HepG2 (cell line): ENCODE measurements around the gene ESYT1. TPM values are rescaled to one million over a fixed set of nuclear protein-coding genes. Genes with fewer than 3 reads are reported as not detected.

Experiments used
- ARNTL ChIP-seq: sonication (generic); formaldehyde crosslinking; IDR thresholded peaks from 2 replicates; pipeline ENCODE4 v1.4.0; 2020; ENCODE audit warnings: mild to moderate bottlenecking, missing genetic modification reagents
- GLMP ChIP-seq: sonication (generic); formaldehyde crosslinking; IDR thresholded peaks from 2 replicates; pipeline ENCODE4 v1.9.0; 2021; ENCODE audit warnings: missing genetic modification reagents, mild to moderate bottlenecking, borderline replicate concordance
- GMEB1 ChIP-seq: sonication (generic); formaldehyde crosslinking; IDR thresholded peaks from 2 replicates; pipeline ENCODE4 v1.5.1; 2020; ENCODE audit warnings: missing genetic modification reagents, mild to moderate bottlenecking, borderline replicate concordance
- HOXA5 ChIP-seq: sonication (generic); formaldehyde crosslinking; IDR thresholded peaks from 2 replicates; pipeline ENCODE4 v1.4.0; 2020; ENCODE audit warnings: missing genetic modification reagents
- PPARG ChIP-seq: conservative IDR thresholded peaks from 2 replicates; pipeline ENCODE4 v1.6.1; 2016; ENCODE audit warnings: missing biosample characterization, missing genetic modification reagents
- SNAPC5 ChIP-seq: sonication (generic); formaldehyde crosslinking; IDR thresholded peaks from 2 replicates; pipeline ENCODE4 v1.8.1; 2023; ENCODE audit warnings: mild to moderate bottlenecking, missing genetic modification reagents, borderline replicate concordance
- STAG1 ChIP-seq: sonication (generic); formaldehyde crosslinking; IDR thresholded peaks from 2 replicates; pipeline ENCODE4 v1.4.0; 2020; ENCODE audit warnings: missing genetic modification reagents
- TCF7 ChIP-seq: sonication (generic); IDR thresholded peaks from 2 replicates; pipeline ENCODE4 v1.6.1; 2016; ENCODE audit warnings: antibody characterized with exemption, low read depth
- YEATS4 ChIP-seq: sonication (generic); formaldehyde crosslinking; IDR thresholded peaks from 2 replicates; pipeline ENCODE4 v1.4.0; 2020; ENCODE audit warnings: missing genetic modification reagents, borderline replicate concordance
- ZBTB14 ChIP-seq: sonication (generic); formaldehyde crosslinking; IDR thresholded peaks from 2 replicates; pipeline ENCODE4 v1.4.0; 2020; ENCODE audit warnings: missing genetic modification reagents
- ZNF101 ChIP-seq: sonication (generic); formaldehyde crosslinking; IDR thresholded peaks from 2 replicates; pipeline ENCODE4 v1.4.0; 2020; ENCODE audit warnings: mild to moderate bottlenecking, low read depth, missing genetic modification reagents, borderline replicate concordance
- ZNF446 ChIP-seq: sonication (generic); formaldehyde crosslinking; IDR thresholded peaks from 2 replicates; pipeline ENCODE4 v1.5.0; 2020; ENCODE audit warnings: mild to moderate bottlenecking, missing genetic modification reagents
- ZNF619 ChIP-seq: sonication (generic); formaldehyde crosslinking; IDR thresholded peaks from 2 replicates; pipeline ENCODE4 v1.4.0; 2020; ENCODE audit warnings: mild to moderate bottlenecking, missing genetic modification reagents
- polyA plus RNA-seq, 8 experiments: library from polyadenylated mRNA; depleted of rRNA in 3 of 8; stranded (reverse) in 7 of 8; unstranded in 1 of 8; fragments of >200 nt; fragmentation: Illumina TruSeq in 4 of 8; extraction: Trizol in 4 of 8; gene quantifications; 2 replicates each; pipeline versions ENCODE4 v1.2.1 to v1.2.3, GENCODE V29; 2011 to 2016; ENCODE audit warnings: low read depth in 4 of 8, missing spikeins in 1 of 8, mixed read lengths in 1 of 8; ENCODE audit not compliant: insufficient read depth in 1 of 8
- total RNA-seq, 5 experiments: library from RNA; depleted of rRNA; stranded (reverse); fragments of >200 nt; fragmentation: Illumina TruSeq; extraction: Trizol; gene quantifications; 2 replicates each; pipeline ENCODE4 v1.2.3, GENCODE V29; 2016; ENCODE audit warnings: low read depth in 1 of 5
- TF ChIP-seq, protein P1 (sequence below): sonication (generic); formaldehyde crosslinking; IDR thresholded peaks from 2 replicates; pipeline ENCODE4 v1.4.0; 2020; ENCODE audit warnings: mild to moderate bottlenecking, missing genetic modification reagents
- TF ChIP-seq, protein P2 (sequence below): sonication (generic); formaldehyde crosslinking; IDR thresholded peaks from 2 replicates; pipeline ENCODE4 v1.5.0; 2020; ENCODE audit warnings: missing genetic modification reagents
- TF ChIP-seq, protein P3 (sequence below): sonication (generic); formaldehyde crosslinking; IDR thresholded peaks from 2 replicates; pipeline ENCODE4 v1.4.0; 2020; ENCODE audit warnings: missing genetic modification reagents

Gene ESYT1
- total and polyA plus RNA-seq, 2 of the 13 experiments (the other 11 are each of a cell fraction or from before 2014, with no cell fraction given) = 66.9 to 71.0 TPM

GRCh38 chr12:56117778-56118687 lies 10.0 kb upstream of the ESYT1 start, which contains the start of gene ZC3H10 (continued):
- TF ChIP-seq, protein P1, sequence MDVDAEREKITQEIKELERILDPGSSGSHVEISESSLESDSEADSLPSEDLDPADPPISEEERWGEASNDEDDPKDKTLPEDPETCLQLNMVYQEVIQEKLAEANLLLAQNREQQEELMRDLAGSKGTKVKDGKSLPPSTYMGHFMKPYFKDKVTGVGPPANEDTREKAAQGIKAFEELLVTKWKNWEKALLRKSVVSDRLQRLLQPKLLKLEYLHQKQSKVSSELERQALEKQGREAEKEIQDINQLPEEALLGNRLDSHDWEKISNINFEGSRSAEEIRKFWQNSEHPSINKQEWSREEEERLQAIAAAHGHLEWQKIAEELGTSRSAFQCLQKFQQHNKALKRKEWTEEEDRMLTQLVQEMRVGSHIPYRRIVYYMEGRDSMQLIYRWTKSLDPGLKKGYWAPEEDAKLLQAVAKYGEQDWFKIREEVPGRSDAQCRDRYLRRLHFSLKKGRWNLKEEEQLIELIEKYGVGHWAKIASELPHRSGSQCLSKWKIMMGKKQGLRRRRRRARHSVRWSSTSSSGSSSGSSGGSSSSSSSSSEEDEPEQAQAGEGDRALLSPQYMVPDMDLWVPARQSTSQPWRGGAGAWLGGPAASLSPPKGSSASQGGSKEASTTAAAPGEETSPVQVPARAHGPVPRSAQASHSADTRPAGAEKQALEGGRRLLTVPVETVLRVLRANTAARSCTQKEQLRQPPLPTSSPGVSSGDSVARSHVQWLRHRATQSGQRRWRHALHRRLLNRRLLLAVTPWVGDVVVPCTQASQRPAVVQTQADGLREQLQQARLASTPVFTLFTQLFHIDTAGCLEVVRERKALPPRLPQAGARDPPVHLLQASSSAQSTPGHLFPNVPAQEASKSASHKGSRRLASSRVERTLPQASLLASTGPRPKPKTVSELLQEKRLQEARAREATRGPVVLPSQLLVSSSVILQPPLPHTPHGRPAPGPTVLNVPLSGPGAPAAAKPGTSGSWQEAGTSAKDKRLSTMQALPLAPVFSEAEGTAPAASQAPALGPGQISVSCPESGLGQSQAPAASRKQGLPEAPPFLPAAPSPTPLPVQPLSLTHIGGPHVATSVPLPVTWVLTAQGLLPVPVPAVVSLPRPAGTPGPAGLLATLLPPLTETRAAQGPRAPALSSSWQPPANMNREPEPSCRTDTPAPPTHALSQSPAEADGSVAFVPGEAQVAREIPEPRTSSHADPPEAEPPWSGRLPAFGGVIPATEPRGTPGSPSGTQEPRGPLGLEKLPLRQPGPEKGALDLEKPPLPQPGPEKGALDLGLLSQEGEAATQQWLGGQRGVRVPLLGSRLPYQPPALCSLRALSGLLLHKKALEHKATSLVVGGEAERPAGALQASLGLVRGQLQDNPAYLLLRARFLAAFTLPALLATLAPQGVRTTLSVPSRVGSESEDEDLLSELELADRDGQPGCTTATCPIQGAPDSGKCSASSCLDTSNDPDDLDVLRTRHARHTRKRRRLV (CRISPR knock-in tag) = no peak
- peak; percentile 31; the same call in 1 of the 2 replicates for TF ChIP-seq STAG1 (CRISPR knock-in tag)
- TF ChIP-seq, protein P2, sequence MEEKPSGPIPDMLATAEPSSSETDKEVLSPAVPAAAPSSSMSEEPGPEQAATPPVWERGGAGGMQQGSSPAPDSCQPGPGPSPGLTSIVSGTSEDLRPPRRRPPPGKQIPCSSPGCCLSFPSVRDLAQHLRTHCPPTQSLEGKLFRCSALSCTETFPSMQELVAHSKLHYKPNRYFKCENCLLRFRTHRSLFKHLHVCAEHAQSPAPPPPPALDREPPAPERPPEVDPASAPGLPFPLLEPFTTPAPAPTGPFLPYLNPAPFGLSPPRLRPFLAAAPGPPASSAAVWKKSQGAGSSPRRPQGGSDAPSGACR (CRISPR knock-in tag) = peak; percentile 86; the same call in 1 of the 2 replicates
- TF ChIP-seq GLMP (CRISPR knock-in tag) = no peak
- TF ChIP-seq HOXA5 = peak; percentile 57; the same call in 1 of the 2 replicates
- peak; percentile 87 for TF ChIP-seq ZNF446 (CRISPR knock-in tag)
- TF ChIP-seq ZNF619 (CRISPR knock-in tag) = no peak; the same call in 1 of the 2 replicates
- TF ChIP-seq SNAPC5 = peak; percentile 78; the same call in 1 of the 2 replicates
- TF ChIP-seq YEATS4 = peak; percentile 87
- peak; percentile 97 for TF ChIP-seq GMEB1 (CRISPR knock-in tag)
- no peak for TF ChIP-seq ZNF101
- TF ChIP-seq ZBTB14 = no peak; the same call in 1 of the 2 replicates
- TF ChIP-seq, protein P3, sequence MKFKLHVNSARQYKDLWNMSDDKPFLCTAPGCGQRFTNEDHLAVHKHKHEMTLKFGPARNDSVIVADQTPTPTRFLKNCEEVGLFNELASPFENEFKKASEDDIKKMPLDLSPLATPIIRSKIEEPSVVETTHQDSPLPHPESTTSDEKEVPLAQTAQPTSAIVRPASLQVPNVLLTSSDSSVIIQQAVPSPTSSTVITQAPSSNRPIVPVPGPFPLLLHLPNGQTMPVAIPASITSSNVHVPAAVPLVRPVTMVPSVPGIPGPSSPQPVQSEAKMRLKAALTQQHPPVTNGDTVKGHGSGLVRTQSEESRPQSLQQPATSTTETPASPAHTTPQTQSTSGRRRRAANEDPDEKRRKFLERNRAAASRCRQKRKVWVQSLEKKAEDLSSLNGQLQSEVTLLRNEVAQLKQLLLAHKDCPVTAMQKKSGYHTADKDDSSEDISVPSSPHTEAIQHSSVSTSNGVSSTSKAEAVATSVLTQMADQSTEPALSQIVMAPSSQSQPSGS (CRISPR knock-in tag) = peak; percentile 92
- TF ChIP-seq ARNTL = peak; percentile 63; the same call in 1 of the 2 replicates
- TF ChIP-seq TCF7 = no peak
- peak; percentile 23; the same call in 1 of the 2 replicates for TF ChIP-seq PPARG (CRISPR knock-in tag)
